NCI-H187 (cell line): Measurements from ENCODE around the gene SMURF1.
"Not testable (repeated sequence)": the region's sequence is repeated elsewhere in the genome, so short reads cannot be mapped to it uniquely, and the experiment has no call there.

Experiments used
- DNase-seq, 2 experiments: peaks; one replicate each; lab custom pipeline; 2025; lab: John Stamatoyannopoulos, UW

Gene SMURF1

GRCh38 chr7:99143853-99144672 is at the start of gene SMURF1:
SMURF1 (minus strand) TSS chr7:99144108; CDS start chr7:99143780, 328 bp downstream.
- peak; percentile 11 to 45 for DNase-seq

- no peak for DNase-seq
These were observed 48.1 kb upstream of the SMURF1 start for GRCh38 chr7:99191869-99192596.

- no peak for DNase-seq
These were observed 46.6 kb upstream of the SMURF1 start for GRCh38 chr7:99190359-99191009.

GRCh38 chr7:99189222-99189621 is 45.3 kb upstream of the SMURF1 start:
- no peak for DNase-seq

GRCh38 chr7:99188221-99188620 is 44.3 kb upstream of the SMURF1 start:
- DNase-seq, result no peak

- no peak for DNase-seq
These were observed 40.8 kb upstream of the SMURF1 start for GRCh38 chr7:99184532-99185218.

GRCh38 chr7:99180067-99180650 is 36.3 kb upstream of the SMURF1 start:
- DNase-seq, result no peak

- no peak for DNase-seq
These were observed 33.3 kb upstream of the SMURF1 start for GRCh38 chr7:99177165-99177564.

- no peak for DNase-seq
These were observed 29.9 kb upstream of the SMURF1 start for GRCh38 chr7:99173787-99174186.

GRCh38 chr7:99171731-99172130 is 27.8 kb upstream of the SMURF1 start:
- DNase-seq, result no peak

GRCh38 chr7:99170730-99171074 is 26.8 kb upstream of the SMURF1 start:
- no peak for DNase-seq

GRCh38 chr7:99170065-99170729 is 26.3 kb upstream of the SMURF1 start:
- no peak for DNase-seq

GRCh38 chr7:99167072-99167471 is 23.2 kb upstream of the SMURF1 start:
- DNase-seq, result no peak

- DNase-seq, result no peak
These were observed 21.9 kb upstream of the SMURF1 start for GRCh38 chr7:99165816-99166215.

- not testable (repeated sequence) for DNase-seq
These were observed 19.8 kb upstream of the SMURF1 start for GRCh38 chr7:99163669-99164068.

- no peak for DNase-seq
These were observed 12.7 kb upstream of the SMURF1 start for GRCh38 chr7:99156649-99157048.

GRCh38 chr7:99155211-99155610 is 11.3 kb upstream of the SMURF1 start:
- DNase-seq, result no peak

GRCh38 chr7:99146979-99147378 is 3.1 kb upstream of the SMURF1 start:
- no peak for DNase-seq

- DNase-seq, result no peak
These were observed 421 bp downstream of the SMURF1 start for GRCh38 chr7:99143521-99143852.

GRCh38 chr7:99142727-99143520 is 984 bp downstream of the SMURF1 start:
- DNase-seq, result peak; percentile 73 to 92
